ENCODE results near the gene METTL8. TPM values are rescaled to one million over a fixed set of nuclear protein-coding genes. Genes with fewer than 3 reads are reported as not detected.

Gene METTL8, protein sequence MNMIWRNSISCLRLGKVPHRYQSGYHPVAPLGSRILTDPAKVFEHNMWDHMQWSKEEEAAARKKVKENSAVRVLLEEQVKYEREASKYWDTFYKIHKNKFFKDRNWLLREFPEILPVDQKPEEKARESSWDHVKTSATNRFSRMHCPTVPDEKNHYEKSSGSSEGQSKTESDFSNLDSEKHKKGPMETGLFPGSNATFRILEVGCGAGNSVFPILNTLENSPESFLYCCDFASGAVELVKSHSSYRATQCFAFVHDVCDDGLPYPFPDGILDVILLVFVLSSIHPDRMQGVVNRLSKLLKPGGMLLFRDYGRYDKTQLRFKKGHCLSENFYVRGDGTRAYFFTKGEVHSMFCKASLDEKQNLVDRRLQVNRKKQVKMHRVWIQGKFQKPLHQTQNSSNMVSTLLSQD
- 10 to 100 TPM; 17.9 to 51.4 (median 35.4) TPM for total RNA-seq

DNA sequence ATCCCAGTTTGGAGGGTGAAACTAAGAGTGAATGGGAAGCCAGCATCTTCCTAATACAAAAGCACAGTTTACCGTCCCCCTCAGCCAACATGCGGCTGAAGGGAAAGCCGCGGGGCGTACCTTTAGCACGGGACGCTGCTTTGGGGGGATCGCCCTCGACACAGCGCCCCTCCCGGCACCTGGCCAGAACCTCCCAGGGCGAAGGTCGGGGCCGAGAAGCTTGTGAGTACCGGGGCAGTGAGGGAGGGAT is at the start of gene METTL8:
METTL8 (minus strand) TSS at position 228 of the 250 bp plus-strand sequence. CDS start 41,805 bp downstream, outside the sequence.
- intact Hi-C loops (cut with DNase I): no loop called here
- Histone ChIP-seq H3K36me3 (peaks cover 0 to 28% (median 0%) of the 10 kb centered on the region in 3 donors), H3K9me3 (no peaks in the 10 kb centered on the region), H3K4me1 (peaks cover 14 to 52% (median 24%) of the 10 kb centered on the region in 3 donors), H3K27ac (peak within 1 kb of the TSS; percentile 94 to 99 (median 98)), H3K4me3 (peak within 1 kb of the TSS; percentile 67 to 91 (median 83)), H3K27me3 (no peaks in the 10 kb centered on the region)
- WGBS, 2 donors: 0% methylated on average over 4 to 6 of the region's 15 CpGs
- DNase-seq: no peak
- TF ChIP-seq POLR2A (IDR thresholded peaks at IDR 0.05): peak in 1 of 4 donors; percentile 67
- TF ChIP-seq, protein P1, sequence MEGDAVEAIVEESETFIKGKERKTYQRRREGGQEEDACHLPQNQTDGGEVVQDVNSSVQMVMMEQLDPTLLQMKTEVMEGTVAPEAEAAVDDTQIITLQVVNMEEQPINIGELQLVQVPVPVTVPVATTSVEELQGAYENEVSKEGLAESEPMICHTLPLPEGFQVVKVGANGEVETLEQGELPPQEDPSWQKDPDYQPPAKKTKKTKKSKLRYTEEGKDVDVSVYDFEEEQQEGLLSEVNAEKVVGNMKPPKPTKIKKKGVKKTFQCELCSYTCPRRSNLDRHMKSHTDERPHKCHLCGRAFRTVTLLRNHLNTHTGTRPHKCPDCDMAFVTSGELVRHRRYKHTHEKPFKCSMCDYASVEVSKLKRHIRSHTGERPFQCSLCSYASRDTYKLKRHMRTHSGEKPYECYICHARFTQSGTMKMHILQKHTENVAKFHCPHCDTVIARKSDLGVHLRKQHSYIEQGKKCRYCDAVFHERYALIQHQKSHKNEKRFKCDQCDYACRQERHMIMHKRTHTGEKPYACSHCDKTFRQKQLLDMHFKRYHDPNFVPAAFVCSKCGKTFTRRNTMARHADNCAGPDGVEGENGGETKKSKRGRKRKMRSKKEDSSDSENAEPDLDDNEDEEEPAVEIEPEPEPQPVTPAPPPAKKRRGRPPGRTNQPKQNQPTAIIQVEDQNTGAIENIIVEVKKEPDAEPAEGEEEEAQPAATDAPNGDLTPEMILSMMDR (IDR thresholded peaks at IDR 0.05): peak in 1 of 6 experiments; percentile 22

DNA sequence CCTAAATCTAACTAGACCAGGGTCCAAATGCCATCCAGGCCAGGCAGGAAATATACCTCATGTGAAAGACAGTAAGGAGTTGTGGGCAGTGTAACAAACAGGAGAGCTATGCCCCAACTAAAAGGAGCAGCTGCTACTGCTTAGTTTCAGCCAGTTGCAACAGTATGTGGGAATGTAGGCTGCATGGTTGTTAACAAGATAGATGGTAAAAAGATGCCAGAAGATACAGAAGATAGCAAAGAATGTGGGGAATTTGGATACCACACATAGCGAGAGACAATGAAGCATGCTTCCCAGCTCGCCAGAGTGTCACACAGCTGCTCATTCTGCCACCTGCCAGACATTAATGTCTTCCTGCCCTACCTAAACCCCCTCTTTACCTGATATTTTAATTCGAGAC is 49.1 kb upstream of the METTL8 start:
- H3K27me3 ChIP-seq: no peaks in the 10 kb centered on the region
- no peak overlapping the region for H3K27ac ChIP-seq
- no peak for DNase-seq
- intact Hi-C loops (cut with DNase I): no loop called here
- TF ChIP-seq POLR2A (IDR thresholded peaks at IDR 0.05): no peak
- TF ChIP-seq, protein P1 (IDR thresholded peaks at IDR 0.05): no peak
- no peak overlapping the region for H3K4me3 ChIP-seq
- no peaks in the 10 kb centered on the region for H3K9me3 ChIP-seq
- H3K36me3 ChIP-seq: peaks cover 0 to 66% (median 0%) of the 10 kb centered on the region in 3 donors
- no peaks in the 10 kb centered on the region for H3K4me1 ChIP-seq
- 83 to 88% methylated on average over 3 of the region's 3 CpGs for WGBS, 2 donors

DNA sequence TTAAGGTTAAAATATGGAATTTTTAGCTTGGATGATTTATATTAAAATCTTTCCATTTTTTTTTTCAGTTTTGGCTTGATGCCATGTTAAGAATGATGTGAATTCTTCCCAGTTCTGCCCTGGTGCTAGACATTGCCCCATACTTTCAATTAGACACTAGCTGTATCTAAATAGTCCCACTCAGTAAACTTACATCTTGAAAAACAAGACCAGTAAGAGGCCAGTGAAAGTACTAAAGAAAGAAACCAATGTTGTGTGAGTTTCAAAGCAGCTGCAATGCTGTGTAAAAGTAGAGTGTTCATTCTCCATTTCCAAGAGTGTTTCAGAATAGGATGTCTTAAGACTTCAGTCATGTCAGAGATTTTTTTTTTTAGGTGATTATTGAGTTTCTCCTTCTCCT is 48.5 kb upstream of the METTL8 start:
- peaks cover 0 to 68% (median 0%) of the 10 kb centered on the region in 3 donors for H3K36me3 ChIP-seq
- no peak overlapping the region for H3K27ac ChIP-seq
- DNase-seq: no peak
- no peak overlapping the region for H3K4me3 ChIP-seq
- H3K9me3 ChIP-seq: no peaks in the 10 kb centered on the region
- intact Hi-C loops (cut with DNase I): no loop called here
- H3K4me1 ChIP-seq: no peaks in the 10 kb centered on the region
- no peaks in the 10 kb centered on the region for H3K27me3 ChIP-seq
- TF ChIP-seq, protein P1 (IDR thresholded peaks at IDR 0.05): no peak

DNA sequence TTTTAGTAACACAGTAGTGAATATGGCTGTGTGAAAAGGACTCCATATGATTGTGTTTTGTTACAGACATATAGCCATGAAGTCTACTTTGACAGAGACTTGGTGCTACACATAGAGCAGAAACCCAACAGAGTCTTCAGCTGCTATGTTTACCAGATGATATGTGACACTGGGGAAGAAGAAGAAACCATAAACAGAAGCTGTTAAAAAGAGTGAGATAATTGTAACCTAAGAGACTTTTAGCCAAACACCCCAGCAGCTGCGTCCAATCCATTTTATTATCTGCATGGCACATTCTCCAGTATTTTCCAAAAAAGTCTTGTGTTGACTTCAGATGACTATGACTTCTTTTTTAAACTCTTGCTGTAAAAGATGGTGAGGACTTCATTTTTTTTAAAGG is 47.1 kb upstream of the METTL8 start:
- Histone ChIP-seq H3K9me3 (no peaks in the 10 kb centered on the region), H3K27ac (no peak overlapping the region), H3K27me3 (no peaks in the 10 kb centered on the region), H3K36me3 (peaks cover 0 to 72% (median 0%) of the 10 kb centered on the region in 3 donors), H3K4me3 (no peak overlapping the region), H3K4me1 (no peaks in the 10 kb centered on the region)
- WGBS, 2 donors: 94 to 95% methylated on average over 1 of the region's 1 CpG
- TF ChIP-seq, protein P1 (IDR thresholded peaks at IDR 0.05): no peak
- no peak for TF ChIP-seq POLR2A (IDR thresholded peaks at IDR 0.05)
- no peak for DNase-seq
- intact Hi-C loops (cut with DNase I): no loop called here

DNA sequence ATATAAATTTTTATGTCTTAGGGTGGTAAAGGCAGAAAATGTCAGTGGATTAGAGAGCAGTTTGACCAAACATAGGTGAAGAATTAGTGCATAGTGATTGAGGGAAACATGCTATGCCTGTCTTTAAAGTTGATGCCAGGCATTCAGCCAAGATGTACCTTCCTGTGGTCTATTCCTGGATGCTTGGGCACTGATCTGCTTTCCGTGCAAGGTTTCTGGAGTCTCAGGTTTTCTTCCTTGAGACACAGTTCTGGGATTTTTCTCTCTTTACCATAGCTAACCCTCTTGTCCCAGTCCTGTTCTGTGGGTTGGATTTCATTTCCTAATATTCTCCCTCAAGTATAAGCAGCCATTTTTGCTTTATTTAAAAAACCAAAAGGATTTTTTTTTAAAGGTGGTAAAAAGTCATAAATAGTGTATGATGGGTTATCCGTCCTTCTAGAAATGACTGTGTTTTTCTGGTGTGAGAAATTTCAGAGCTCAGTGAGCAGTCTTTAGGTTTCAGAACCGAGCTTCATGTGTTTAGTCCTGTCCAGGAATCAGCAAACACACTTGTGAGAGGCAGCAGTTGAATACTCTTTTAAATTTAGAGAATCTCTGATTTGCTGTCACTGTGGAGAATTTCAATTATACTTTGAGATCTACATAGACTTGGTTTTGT is 45.5 kb upstream of the METTL8 start:
- Histone ChIP-seq H3K36me3 (peaks cover 0 to 85% (median 0%) of the 10 kb centered on the region in 3 donors), H3K27ac (no peak overlapping the region)

More for the DNA sequence above, 45.5 kb upstream of the METTL8 start:
- TF ChIP-seq, protein P1 (IDR thresholded peaks at IDR 0.05): no peak
- no peak for TF ChIP-seq POLR2A (IDR thresholded peaks at IDR 0.05)
- no peak overlapping the region for H3K4me3 ChIP-seq
- no peaks in the 10 kb centered on the region for H3K27me3 ChIP-seq
- no peaks in the 10 kb centered on the region for H3K4me1 ChIP-seq
- 80 to 87% methylated on average over 3 of the region's 3 CpGs for WGBS, 2 donors
- no peak for DNase-seq
- intact Hi-C loops (cut with DNase I): no loop called here
- H3K9me3 ChIP-seq: no peaks in the 10 kb centered on the region
